Stimulated activated naive B cell treated with anti-CD40 and anti-IgM and Interleukin-4, amounts not matched to agents 10 μg/mL and 1 μg/mL and 100 μg/mL, for 72 hours (primary cell): ENCODE results near the gene CERKL.

ENCODE experiments used
- ATAC-seq, 2 donors: fragments of 150-1000 bp; cut with Tn5 transposase; replicated peaks; 2 replicates each; pipeline ENCODE4 v1.10.0; 2021; ENCODE audit warnings: moderate library complexity in 1 of 2
- DNase-seq: peaks from one replicate; pipeline ENCODE4 v3.0.0; 2021
- H3K27ac Mint-ChIP-seq: one replicate; pipeline ENCODE4 v1.8.0; 2022; ENCODE audit warnings: mild to moderate bottlenecking, mixed read lengths
- H3K27me3 Mint-ChIP-seq, 2 donors: one replicate each; pipeline ENCODE4 v1.8.0; 2022; ENCODE audit warnings: mixed read lengths in 2 of 2
- H3K36me3 Mint-ChIP-seq, 2 donors: one replicate each; pipeline ENCODE4 v1.8.0; 2022; ENCODE audit warnings: mixed read lengths in 2 of 2, mild to moderate bottlenecking in 1 of 2
- H3K4me1 Mint-ChIP-seq, 2 donors: one replicate each; pipeline ENCODE4 v1.8.0; 2022; ENCODE audit warnings: mixed read lengths in 2 of 2, mild to moderate bottlenecking in 1 of 2
- H3K4me3 Mint-ChIP-seq, 2 donors: one replicate each; pipeline ENCODE4 v1.8.0; 2022; ENCODE audit warnings: mild to moderate bottlenecking in 2 of 2, mixed read lengths in 2 of 2, moderate library complexity in 1 of 2
- H3K9me3 Mint-ChIP-seq, 2 donors: one replicate each; pipeline ENCODE4 v1.8.0; 2022; ENCODE audit warnings: mixed read lengths in 2 of 2, mild to moderate bottlenecking in 1 of 2

CERKL gene

GRCh38 chr2:181588546-181588945, 68.4 kb downstream of the CERKL start:
- ATAC-seq (no peak), DNase-seq (no peak)
- no peak overlapping the region for H3K4me3 Mint-ChIP-seq
- peaks cover 10 to 12% of the 10 kb centered on the region in 2 donors for H3K27me3 Mint-ChIP-seq
- no peak overlapping the region for H3K27ac Mint-ChIP-seq
- no peaks in the 10 kb centered on the region for H3K9me3 Mint-ChIP-seq
- no peaks in the 10 kb centered on the region for H3K36me3 Mint-ChIP-seq
- peaks cover 11 to 18% of the 10 kb centered on the region in 2 donors for H3K4me1 Mint-ChIP-seq

- H3K4me1 Mint-ChIP-seq: peaks cover 11 to 18% of the 10 kb centered on the region in 2 donors
Observed at GRCh38 chr2:181586569-181587081, 70.3 kb downstream of the CERKL start.

GRCh38 chr2:181585732-181586131, 71.2 kb downstream of the CERKL start:
- Mint-ChIP-seq H3K27ac (no peak overlapping the region), H3K36me3 (no peaks in the 10 kb centered on the region), H3K27me3 (peaks cover 10 to 12% of the 10 kb centered on the region in 2 donors), H3K4me3 (no peak overlapping the region), H3K9me3 (no peaks in the 10 kb centered on the region), H3K4me1 (peaks cover 11 to 18% of the 10 kb centered on the region in 2 donors)
- no peak for ATAC-seq
- DNase-seq: no peak

More at GRCh38 chr2:181586569-181587081, 70.3 kb downstream of the CERKL start:
- peak overlapping the region; percentile 21 to 34 for H3K4me3 Mint-ChIP-seq
- no peaks in the 10 kb centered on the region for H3K9me3 Mint-ChIP-seq
- no peak overlapping the region for H3K27ac Mint-ChIP-seq
- ATAC-seq (peak; percentile 91 to 92), DNase-seq (no peak)
- peaks cover 10 to 12% of the 10 kb centered on the region in 2 donors for H3K27me3 Mint-ChIP-seq
- H3K36me3 Mint-ChIP-seq: no peaks in the 10 kb centered on the region

GRCh38 chr2:181581534-181581933, 75.4 kb downstream of the CERKL start:
- H3K9me3 Mint-ChIP-seq: no peaks in the 10 kb centered on the region
- no peaks in the 10 kb centered on the region for H3K36me3 Mint-ChIP-seq
- H3K4me3 Mint-ChIP-seq: no peak overlapping the region
- DNase-seq (no peak), ATAC-seq (no peak)
- no peak overlapping the region for H3K27ac Mint-ChIP-seq
- peaks cover 9 to 10% of the 10 kb centered on the region in 2 donors for H3K4me1 Mint-ChIP-seq
- peaks cover 0 to 6% of the 10 kb centered on the region in 2 donors for H3K27me3 Mint-ChIP-seq

GRCh38 chr2:181578829-181579228, 78.1 kb downstream of the CERKL start:
- ATAC-seq (no peak), DNase-seq (no peak)
- H3K4me1 Mint-ChIP-seq: no peaks in the 10 kb centered on the region
- peaks cover 0 to 4% of the 10 kb centered on the region in 2 donors for H3K27me3 Mint-ChIP-seq
- H3K9me3 Mint-ChIP-seq: no peaks in the 10 kb centered on the region
- H3K27ac Mint-ChIP-seq: no peak overlapping the region
- no peaks in the 10 kb centered on the region for H3K36me3 Mint-ChIP-seq
- no peak overlapping the region for H3K4me3 Mint-ChIP-seq

- no peaks in the 10 kb centered on the region for H3K4me1 Mint-ChIP-seq
- H3K36me3 Mint-ChIP-seq: no peaks in the 10 kb centered on the region
- peaks cover 0 to 4% of the 10 kb centered on the region in 2 donors for H3K27me3 Mint-ChIP-seq
- no peak overlapping the region for H3K4me3 Mint-ChIP-seq
- ATAC-seq (no peak), DNase-seq (no peak)
- no peaks in the 10 kb centered on the region for H3K9me3 Mint-ChIP-seq
- no peak overlapping the region for H3K27ac Mint-ChIP-seq
Observed at GRCh38 chr2:181576431-181576830, 80.5 kb downstream of the CERKL start.

GRCh38 chr2:181575650-181576025, 81.3 kb downstream of the CERKL start:
- no peaks in the 10 kb centered on the region for H3K4me1 Mint-ChIP-seq
- no peaks in the 10 kb centered on the region for H3K9me3 Mint-ChIP-seq
- DNase-seq (no peak), ATAC-seq (no peak)
- H3K27me3 Mint-ChIP-seq: peaks cover 0 to 4% of the 10 kb centered on the region in 2 donors
- H3K4me3 Mint-ChIP-seq: no peak overlapping the region
- no peak overlapping the region for H3K27ac Mint-ChIP-seq
- H3K36me3 Mint-ChIP-seq: no peaks in the 10 kb centered on the region

GRCh38 chr2:181575024-181575649, 81.8 kb downstream of the CERKL start:
- no peaks in the 10 kb centered on the region for H3K36me3 Mint-ChIP-seq
- DNase-seq (no peak), ATAC-seq (no peak)
- H3K27ac Mint-ChIP-seq: no peak overlapping the region
- peaks cover 0 to 4% of the 10 kb centered on the region in 2 donors for H3K27me3 Mint-ChIP-seq
- H3K4me3 Mint-ChIP-seq: no peak overlapping the region
- no peaks in the 10 kb centered on the region for H3K9me3 Mint-ChIP-seq
- H3K4me1 Mint-ChIP-seq: no peaks in the 10 kb centered on the region

GRCh38 chr2:181574321-181574720, 82.6 kb downstream of the CERKL start:
- no peaks in the 10 kb centered on the region for H3K4me1 Mint-ChIP-seq
- H3K9me3 Mint-ChIP-seq: no peaks in the 10 kb centered on the region
- H3K27me3 Mint-ChIP-seq: peaks cover 0 to 4% of the 10 kb centered on the region in 2 donors
- H3K36me3 Mint-ChIP-seq: no peaks in the 10 kb centered on the region
- DNase-seq (no peak), ATAC-seq (no peak)
- no peak overlapping the region for H3K27ac Mint-ChIP-seq
- no peak overlapping the region for H3K4me3 Mint-ChIP-seq

- Mint-ChIP-seq H3K4me1 (no peaks in the 10 kb centered on the region), H3K9me3 (no peaks in the 10 kb centered on the region), H3K4me3 (no peak overlapping the region), H3K36me3 (no peaks in the 10 kb centered on the region), H3K27me3 (peaks cover 0 to 4% of the 10 kb centered on the region in 2 donors), H3K27ac (no peak overlapping the region)
- no peak for DNase-seq
- ATAC-seq: no peak
Observed at GRCh38 chr2:181573140-181573736, 83.7 kb downstream of the CERKL start.

GRCh38 chr2:181570833-181571661, 85.9 kb downstream of the CERKL start:
- ATAC-seq (no peak), DNase-seq (no peak)
- no peak overlapping the region for H3K4me3 Mint-ChIP-seq
- peaks cover 0 to 4% of the 10 kb centered on the region in 2 donors for H3K27me3 Mint-ChIP-seq
- no peaks in the 10 kb centered on the region for H3K9me3 Mint-ChIP-seq
- H3K36me3 Mint-ChIP-seq: no peaks in the 10 kb centered on the region
- H3K27ac Mint-ChIP-seq: no peak overlapping the region
- H3K4me1 Mint-ChIP-seq: peaks cover 3 to 5% of the 10 kb centered on the region in 2 donors

GRCh38 chr2:181570059-181570458, 86.8 kb downstream of the CERKL start:
- no peaks in the 10 kb centered on the region for H3K36me3 Mint-ChIP-seq
- H3K27ac Mint-ChIP-seq: no peak overlapping the region
- no peak for ATAC-seq
- H3K9me3 Mint-ChIP-seq: no peaks in the 10 kb centered on the region
- H3K27me3 Mint-ChIP-seq: peaks cover 0 to 4% of the 10 kb centered on the region in 2 donors
- DNase-seq: no peak
- no peak overlapping the region for H3K4me3 Mint-ChIP-seq
- H3K4me1 Mint-ChIP-seq: peaks cover 3 to 5% of the 10 kb centered on the region in 2 donors

- Mint-ChIP-seq H3K27ac (no peak overlapping the region), H3K4me1 (peaks cover 3 to 5% of the 10 kb centered on the region in 2 donors), H3K4me3 (no peak overlapping the region), H3K9me3 (no peaks in the 10 kb centered on the region), H3K27me3 (no peaks in the 10 kb centered on the region), H3K36me3 (no peaks in the 10 kb centered on the region)
- ATAC-seq (no peak), DNase-seq (no peak)
Observed at GRCh38 chr2:181566334-181567032, 90.4 kb downstream of the CERKL start.

GRCh38 chr2:181563101-181563692, 93.7 kb downstream of the CERKL start:
- DNase-seq: no peak
- ATAC-seq: no peak
- H3K4me3 Mint-ChIP-seq: no peak overlapping the region
- no peak overlapping the region for H3K27ac Mint-ChIP-seq
- H3K27me3 Mint-ChIP-seq: no peaks in the 10 kb centered on the region
- no peaks in the 10 kb centered on the region for H3K36me3 Mint-ChIP-seq
- H3K9me3 Mint-ChIP-seq: no peaks in the 10 kb centered on the region
- H3K4me1 Mint-ChIP-seq: peaks cover 3 to 5% of the 10 kb centered on the region in 2 donors
